ENCODE measurements around the gene GPR61.

GPR61 gene, protein sequence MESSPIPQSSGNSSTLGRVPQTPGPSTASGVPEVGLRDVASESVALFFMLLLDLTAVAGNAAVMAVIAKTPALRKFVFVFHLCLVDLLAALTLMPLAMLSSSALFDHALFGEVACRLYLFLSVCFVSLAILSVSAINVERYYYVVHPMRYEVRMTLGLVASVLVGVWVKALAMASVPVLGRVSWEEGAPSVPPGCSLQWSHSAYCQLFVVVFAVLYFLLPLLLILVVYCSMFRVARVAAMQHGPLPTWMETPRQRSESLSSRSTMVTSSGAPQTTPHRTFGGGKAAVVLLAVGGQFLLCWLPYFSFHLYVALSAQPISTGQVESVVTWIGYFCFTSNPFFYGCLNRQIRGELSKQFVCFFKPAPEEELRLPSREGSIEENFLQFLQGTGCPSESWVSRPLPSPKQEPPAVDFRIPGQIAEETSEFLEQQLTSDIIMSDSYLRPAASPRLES

DNA sequence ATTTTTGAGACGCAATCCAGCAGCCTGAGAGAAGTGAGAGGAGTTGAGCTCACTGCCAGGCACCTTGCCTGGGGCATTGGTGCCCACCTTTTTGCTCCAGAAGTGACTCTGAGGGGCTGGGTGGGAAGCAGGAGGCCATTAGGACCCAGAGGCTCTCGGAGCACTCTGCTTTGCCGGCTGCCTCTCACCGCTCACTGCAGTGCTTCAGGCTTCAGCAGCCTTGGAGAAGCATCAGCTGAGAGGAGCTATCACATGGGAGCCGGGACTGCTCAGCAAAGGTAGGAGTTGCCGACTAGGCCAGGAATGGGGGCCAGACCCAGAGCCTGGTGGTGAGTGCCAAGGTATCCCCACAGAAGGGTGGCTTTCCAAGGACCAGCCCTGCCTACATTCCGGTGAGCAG, at the start of gene GPR61:
TSS of gene GPR61 (plus strand) at position 197 of the 400 bp plus-strand sequence. CDS start 3,151 bp downstream, outside the sequence.
- DNase-seq = no peak

DNA sequence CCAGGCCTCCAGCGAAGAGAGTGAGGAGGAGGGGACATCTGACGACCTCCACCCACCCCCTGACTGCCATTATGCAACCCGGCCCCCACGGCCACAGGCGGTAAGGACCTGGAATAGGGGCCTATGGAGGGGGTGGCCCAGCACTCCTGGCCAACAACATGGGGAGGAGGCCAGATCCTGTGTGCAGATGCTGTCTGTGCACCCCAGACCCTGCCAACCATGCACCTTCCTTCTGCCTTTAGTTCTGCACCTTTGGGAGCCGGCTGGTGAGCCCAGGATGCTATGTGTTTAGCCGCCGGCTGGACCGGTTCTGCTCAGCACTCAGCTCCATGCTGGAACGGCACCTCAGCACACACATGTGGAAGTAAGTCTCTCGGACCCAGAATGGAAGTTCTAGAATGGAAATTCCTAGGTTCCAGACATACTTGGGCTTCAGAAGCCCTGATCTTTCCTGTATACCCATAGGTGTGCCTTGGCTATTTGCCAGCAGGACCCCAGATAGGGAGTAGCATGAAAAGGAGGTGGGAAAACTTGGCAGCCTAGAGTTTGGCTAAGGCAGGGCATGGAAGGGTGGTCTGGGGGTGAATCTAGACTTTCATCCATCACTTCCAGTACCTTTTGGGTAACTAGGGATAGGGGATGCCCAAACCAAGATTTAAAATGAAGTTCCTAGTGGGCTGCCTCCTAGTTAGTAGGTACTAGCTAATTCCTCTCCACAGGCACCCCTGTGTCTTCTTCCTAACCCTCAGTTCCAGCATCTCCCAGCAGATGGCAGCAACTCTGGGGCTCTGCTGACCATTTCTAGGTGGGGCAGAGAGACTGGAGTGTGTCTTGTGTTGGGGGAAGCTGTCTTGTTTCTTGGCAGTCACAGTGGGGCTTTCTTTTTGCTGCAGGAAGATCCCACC, 49.4 kb upstream of the GPR61 start:
- DNase-seq = peak; percentile 41

DNA sequence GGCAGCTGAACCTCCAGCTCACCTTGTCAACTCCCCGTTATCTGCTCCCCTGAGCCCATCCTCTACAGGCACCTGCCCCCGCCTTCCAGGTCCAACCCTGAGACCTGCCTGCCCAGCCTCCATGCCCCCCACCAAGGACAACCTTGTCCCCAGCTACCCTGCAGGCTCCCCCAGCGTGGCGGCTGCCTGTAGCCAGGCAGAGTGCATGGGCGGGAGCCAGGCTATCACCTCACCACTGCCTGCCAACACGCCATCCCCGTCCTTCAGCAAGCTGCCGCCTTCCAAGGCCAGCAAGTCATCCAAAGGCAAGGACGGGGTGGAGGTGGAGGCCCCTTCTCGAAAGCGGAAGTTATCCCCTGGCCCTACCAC, 48.8 kb upstream of the GPR61 start:
- no peak for DNase-seq

DNA sequence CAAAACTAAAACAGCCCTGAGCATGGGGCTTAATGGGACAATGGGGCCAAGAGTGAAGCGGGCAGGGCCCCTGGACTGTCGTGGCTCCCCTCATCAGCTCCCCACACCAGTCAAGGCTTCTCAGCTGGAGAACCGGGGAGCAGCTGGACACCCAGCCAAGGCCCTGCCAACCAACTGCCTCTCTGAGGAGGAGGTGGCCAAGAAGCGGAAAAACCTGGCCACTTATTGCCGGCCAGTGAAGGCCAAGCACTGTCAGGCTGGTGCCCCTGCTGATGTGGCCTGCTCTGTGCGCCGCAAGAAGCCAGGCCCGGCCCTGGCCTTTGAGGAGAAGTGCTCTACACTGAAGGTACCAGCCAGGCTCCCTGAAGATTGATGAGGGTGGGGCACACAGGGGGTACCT, 48.3 kb upstream of the GPR61 start:
- no peak for DNase-seq

DNA sequence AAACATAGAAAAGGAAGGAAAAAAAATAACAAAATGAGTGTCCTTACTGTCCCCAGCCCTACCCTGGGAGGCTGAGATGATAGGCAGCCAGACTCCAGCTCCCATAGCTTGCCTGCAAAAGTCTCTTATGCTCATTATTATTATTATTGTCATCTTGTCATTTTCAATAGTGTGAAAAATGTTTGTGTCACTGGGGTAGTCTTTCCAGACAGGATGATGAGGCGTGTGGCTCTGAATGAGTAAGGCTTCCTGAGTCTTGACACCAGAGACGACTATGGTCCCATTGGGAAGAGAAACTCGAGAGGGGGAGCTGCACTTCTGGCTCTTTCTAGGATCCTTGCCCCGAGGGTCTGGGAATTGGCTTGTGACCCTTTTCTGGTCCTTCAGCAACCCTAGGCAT, 46.9 kb upstream of the GPR61 start:
- DNase-seq = no peak

DNA sequence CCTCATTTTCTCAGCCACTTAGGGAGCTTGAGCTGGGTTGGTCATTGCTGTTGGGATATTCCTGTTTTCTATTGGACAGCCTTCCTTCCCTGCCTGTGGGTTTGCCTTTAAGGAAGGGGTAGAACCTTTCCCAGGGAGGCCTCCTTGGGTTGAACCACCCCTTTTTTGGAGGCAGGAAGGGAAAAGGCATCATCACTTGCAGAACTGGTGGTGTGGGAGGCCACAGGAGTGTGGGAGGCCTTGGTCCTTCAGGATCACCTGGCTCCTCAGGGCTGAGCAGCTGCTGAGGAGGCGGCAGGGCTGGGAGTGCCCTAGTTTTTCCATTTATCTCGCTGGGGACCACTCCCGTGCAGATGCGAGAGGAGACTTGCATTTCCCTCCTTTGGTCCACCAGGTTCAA, 46.4 kb upstream of the GPR61 start:
- DNase-seq = no peak

DNA sequence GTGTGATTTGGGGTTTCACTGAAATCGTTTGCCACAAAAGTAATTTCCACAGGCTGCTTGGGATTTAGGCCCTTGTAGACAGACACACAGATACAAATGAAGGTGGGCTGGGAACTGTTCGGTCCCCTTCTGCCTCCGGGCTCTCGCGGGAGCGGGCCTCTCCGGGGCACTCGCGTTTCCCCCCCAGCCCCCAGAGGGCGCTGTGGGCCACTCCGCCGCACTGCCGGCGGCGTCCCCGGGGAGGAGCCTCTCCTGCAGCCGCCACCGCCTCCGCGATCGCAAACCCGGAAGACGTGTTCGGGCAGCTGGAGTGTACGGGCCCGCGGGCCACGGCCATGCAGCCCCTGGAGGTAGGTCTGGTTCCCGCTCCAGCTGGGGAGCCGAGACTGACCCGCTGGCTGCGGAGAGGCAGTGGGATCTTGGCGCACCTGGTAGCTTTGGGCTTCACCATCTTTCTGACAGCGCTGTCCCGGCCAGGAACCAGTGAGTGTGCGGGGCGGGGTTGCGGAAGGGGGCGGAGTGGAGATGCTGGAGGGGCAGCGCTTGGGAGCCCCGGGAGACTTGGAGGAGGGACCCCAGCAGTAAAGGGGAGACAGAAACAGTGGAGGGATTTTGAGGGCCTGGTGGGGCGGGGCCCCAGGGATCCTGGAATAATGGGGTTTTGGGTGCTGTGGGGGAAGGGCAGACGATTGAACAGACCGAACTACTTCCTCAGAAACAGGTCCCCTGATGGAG, 45.7 kb upstream of the GPR61 start, which contains the start of gene CYB561D1:
TSS of gene CYB561D1 (plus strand) at position 290 of the 735 bp plus-strand sequence. CDS start at position 336, 46 bp downstream.
- peak; percentile 87 for DNase-seq

DNA sequence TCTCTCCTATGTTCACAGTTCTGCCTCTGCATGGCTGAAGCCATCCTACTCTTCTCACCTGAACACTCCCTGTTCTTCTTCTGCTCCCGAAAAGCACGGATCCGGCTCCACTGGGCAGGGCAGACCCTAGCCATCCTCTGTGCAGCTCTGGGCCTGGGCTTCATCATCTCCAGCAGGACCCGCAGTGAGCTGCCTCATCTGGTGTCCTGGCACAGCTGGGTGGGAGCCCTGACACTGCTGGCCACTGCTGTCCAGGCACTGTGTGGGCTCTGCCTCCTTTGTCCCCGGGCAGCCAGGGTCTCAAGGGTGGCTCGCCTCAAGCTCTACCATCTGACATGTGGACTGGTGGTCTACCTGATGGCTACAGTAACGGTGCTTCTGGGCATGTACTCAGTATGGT, 43.9 kb upstream of the GPR61 start:
- DNase-seq = no peak

DNA sequence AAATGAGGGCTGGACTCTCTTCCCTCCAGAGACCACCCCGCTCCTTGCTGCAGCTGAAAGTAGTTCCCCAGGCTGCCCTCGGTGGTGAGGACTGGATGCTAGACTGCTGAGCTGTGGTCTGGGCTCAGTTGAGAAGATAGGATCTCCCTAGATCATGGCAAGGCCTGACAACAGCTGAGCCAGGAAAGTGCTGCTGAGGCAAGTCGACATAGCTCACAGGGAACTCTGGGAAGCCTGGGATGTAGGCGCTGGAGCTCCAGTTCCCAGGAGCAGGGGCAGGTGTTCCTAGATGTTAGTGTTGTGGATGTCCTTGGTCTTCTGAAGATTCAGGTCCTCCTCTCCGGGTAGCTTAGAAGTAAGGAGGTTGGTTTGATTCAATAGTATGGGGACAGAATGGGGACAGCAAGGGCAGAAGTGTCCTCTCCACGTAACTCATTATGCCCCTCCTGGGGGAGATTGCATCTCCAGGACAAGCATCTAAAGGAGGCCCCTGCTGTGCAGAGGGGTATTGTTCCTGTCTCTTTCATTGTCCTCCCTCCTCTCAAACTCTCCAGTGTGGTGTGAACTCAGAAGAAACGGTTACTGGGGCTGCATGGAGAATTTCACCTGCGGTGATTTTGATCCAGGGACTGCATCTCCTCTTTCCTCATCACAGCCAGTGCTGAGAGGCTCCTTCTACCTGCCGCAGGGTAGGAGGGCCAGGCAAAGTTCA, 42.1 kb upstream of the GPR61 start:
- no peak for DNase-seq

DNA sequence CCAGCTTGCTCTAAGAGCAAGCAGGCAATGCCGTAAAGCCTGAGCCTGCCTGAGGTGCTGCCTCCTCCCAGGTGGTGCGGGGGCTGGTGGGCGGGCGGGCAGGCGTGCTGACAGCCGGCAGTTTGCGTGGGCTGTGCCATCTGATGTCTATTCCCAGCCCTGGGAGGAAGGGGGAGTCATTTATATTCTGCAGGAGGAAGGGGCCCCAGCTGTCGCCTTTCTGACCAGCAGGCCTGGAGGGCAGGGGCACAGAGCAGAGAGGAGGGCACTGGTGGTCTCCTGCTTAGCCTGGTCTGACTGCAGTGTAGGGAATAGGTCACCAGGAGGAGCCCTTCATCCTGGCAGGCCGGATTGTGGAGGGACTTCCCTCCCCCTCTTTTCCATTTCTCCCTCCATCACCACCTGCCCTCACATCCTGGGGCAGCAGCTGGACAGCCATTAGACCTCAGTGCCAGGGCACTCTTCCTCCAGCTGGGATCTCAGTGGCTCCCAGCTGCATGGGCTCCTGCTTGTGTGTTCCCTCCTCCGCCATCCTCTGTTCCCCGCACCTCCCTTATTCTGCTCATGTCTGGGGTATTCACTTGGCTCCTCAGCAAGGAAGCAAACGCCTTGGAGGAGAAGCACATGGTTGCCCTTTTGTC, 41.4 kb upstream of the GPR61 start:
- DNase-seq = peak; percentile 40

DNA sequence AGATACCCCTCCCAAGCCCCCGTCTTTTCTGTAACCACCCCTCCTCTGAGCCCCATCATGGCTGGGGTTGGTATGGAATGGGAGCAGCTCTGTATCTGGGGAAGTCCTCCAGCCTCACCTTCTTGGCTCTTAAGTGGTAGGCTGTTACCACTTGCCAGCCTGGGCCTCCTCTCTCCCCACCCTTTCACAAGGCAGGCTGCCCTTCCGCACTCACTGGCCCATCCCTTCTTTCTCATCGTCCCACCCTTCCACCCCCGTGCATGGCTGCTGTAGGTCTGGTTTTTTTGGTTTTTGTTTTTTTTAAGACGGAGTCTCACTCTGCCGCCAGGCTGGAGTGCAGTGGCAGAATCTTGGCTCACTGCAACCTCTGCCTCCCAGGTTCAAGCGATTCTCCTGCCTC, 40.6 kb upstream of the GPR61 start:
- no peak for DNase-seq

DNA sequence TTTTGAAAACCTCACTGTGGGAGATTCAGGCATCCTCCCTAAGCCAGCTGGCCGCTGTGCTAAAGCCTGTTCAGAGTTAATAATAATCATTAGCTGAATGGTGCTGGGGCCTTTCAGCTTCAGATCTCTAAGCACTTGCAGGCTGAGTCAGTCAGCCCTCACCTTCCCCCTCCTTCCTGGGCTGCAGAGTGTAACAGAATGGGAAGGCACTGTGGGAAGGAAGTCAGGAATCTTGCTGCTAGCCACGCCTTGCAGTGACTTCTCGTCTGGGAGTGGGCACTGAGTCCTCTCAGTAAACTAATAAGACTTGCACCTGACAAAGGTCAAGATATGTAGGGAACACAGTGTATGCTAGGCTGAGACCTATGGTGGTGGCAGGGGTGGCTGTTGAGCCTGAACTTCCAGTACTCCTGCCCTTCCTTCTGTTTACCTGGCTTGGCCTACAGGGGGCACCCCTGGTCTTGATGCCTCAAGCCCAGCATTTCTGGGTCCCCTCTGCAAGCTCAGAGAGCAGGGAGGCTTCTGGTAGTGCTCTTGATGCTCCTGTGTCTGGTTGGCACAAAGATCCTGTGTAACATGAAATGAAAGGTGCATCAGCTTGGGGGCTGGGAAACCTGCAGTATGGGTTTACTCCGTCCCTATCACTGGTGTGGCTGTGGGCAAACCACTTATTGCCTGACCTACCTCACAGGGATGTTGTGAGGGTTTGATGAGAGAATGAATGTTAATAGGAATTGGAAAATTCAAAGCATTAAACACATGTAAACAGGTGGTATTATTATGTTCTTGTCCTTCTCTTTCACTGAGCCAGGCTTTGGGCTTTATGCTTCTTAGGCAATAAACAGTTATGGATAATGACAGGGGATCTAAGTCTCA, 39.8 kb upstream of the GPR61 start:
- DNase-seq = peak; percentile 2

DNA sequence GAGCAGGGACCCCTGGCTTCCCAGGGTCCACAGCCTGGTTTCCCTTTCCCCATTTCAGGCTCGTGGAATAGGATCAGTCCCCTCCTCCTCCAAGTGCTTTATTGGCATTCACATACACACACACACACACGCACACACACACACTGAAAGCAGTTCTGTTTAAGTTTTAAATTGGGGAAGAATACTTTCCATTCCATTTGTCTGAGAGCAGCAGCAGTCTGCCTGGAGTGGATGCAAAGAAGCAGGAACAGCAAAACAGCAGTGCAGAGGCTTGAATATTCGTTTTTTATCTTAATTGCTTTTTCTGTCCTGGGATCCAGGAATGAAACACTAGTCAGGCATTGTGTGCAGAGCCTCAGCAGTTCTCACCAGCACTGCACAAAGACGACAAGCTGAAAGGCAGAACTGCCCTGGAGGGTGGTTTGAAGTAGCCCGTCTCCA, 38.7 kb upstream of the GPR61 start:
- DNase-seq = no peak

DNA sequence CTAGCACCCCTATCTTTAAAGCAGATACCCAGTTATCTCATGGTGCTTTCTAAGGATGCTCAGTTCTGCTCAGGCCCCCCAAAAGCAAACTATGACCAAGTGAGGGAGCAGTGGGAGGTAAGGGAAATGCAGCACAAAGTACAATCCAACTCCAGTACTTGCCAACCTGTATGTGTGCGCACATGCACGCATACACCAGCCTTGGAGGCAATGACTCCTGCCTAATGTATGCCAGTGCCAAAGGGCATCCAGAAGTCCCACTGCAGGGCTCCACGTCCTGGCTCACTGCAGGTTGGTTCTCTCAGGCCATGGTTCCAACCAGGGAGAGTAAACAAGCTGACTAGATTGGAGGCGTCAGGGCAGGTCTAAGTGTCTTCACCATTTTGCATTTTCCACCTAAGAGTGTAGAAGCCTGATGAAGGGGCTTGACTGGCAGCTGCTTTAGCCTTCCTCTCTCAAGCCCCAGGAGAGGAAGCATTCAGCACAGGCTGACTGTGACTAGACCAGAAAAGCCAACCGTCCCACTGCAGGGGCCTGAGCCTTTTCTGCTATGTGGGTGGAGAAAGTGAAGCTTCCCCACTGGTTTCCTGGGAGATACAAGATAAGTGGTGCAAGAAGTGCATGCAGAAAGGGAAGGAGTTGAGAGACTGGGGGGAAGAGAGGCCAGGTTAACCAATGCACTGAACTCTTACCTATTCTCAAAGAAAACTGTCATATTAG, 37.9 kb upstream of the GPR61 start:
- DNase-seq = no peak

DNA sequence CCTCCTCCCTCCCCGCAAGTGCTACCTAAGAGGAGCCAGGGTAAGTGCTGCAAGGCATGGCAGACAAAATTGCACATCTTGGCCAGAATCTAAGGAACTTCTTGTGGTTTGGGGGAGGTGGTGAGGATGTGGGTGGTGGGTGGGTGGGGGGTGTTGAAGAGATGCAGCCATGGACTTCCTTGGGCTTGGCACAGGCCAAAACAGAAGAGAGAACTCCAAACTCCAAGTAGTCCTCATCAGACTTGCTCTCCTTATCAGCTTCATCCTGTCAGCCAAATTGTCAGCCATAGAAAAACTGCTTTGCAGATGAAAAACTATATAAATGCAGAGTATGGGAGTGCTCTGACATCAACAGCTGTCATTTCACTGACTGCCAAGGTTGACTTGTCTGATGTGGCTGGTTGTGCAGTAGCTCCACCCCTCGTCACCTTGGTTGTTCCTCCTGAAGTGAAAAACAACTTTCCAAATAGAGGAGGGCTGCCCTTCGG, 37.3 kb upstream of the GPR61 start:
- no peak for DNase-seq

DNA sequence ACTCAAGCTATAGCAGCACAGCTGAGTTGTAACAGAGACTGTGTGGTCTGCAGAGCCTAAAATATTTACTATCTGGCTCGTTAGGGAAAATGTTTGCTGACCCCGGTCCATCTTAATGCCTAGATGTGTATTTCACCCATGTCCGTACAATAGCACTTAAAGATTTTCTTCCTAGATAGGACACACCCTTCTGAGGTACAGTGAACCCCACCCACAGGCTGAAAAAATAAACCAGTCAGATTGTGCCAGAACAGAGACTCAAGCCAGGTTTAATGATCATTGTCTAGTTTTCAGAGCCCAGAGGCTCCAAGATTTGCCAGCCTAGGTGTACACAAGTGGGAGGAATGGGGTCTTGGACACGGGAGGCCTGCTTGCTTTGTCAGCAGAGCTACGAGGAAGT, 35.7 kb upstream of the GPR61 start:
- no peak for DNase-seq

DNA sequence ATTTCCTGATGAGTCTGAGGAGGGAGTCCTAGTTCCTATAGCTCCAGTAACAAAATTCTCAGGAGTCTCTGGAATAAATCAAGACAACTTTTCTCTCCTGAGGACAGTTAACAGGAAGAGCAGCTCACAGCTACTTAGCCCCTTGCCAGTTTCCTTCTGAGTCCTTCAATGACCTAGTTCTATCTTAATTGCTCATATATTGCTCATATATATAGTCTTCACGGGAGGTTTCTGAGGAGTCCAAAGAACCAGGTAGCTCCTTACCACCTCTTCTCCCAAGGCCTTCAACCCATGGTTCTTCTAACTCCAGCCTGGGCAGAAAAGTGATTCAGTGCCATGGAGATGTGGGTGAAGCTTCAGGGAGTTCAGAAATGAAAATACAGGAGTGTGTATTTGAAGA, 34.7 kb upstream of the GPR61 start:
- no peak for DNase-seq

DNA sequence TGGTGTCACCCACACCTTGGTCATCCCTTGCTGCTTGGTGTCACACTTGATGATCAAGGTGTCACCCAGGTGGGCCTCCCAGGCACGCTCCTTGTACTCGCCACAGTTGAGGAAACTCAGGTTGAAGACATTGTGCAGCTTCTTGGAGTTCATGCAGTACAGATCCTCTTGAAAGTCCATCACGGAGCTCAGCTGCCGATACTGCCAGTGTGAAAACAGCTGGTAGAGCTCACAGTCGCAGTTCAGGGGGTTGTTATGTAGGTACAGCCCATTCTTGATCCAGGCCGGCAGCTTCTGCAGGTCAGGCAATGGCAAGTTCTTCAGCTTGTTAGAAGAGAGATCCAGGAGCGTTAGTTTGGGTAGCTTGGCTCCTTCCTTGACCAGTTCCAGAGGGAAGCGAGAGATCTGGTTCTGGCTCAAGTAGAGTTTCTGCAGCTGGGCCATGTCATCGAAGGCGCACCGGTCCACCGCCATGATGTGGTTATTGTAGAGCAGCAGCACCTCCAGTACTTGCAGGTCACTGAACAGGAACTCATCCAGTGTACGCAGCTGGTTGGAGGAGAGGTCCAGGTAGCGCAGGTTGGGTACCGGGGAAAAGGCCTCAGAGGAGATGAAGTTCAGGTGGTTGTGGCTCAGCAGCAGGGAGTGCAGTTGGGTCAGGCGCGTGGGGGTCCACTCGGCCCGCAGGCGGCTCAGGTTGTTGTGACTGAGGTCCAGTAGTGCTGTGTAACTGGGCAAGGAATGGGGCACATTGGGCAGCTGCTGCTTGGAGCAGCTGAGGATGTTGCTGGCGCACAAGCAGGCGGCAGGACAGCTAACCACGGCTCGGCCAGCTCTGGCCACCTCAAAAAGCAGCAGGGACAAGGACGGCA, 31.4 kb upstream of the GPR61 start:
- no peak for DNase-seq

DNA sequence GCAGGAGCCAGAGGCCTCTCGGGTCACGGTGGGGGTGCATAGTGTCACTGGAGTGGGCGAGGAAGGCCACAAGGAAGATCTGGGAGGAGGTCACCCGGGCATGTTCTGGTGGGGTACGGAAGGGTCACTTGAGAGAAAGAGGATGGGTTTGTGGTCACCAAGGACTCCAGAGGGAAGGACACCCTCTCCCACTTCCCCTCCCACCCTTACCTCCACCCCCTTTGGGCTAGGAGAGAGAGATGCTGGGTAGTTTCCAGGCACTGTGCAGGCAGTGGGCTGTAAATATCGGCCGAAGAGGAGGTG, 30.8 kb upstream of the GPR61 start:
- no peak for DNase-seq
